ENCODE results near the gene MMS22L. TPM values are rescaled to one million over a fixed set of nuclear protein-coding genes. Genes with fewer than 3 reads are reported as not detected.

The MMS22L gene
- total and polyA plus RNA-seq, 2 of the 4 experiments (the other 2 are of a cell fraction) = 6.1 to 18.6 TPM

GRCh38 chr6:97207383-97207782 lies 75.6 kb downstream of the MMS22L start:
- dilution Hi-C loops (cut with HindIII; ENCODE audit: low sequenced_read_pairs, unreplicated experiment) = no loop called here
- DNase-seq (no peak), ATAC-seq (ENCODE audit: low read depth) (no peak)
- Histone ChIP-seq H3K27ac (ENCODE audit: insufficient read depth, low read length) (no peak overlapping the region), H4K20me1 (ENCODE audit: insufficient read depth, low read length) (no peaks in the 10 kb centered on the region), H3K27me3 (ENCODE audit: control insufficient read depth, insufficient read depth, low read length) (no peaks in the 10 kb centered on the region), H3K18ac (ENCODE audit: low read depth, low read length) (no peak overlapping the region), H3K23ac (ENCODE audit: low read depth, low read length) (no peak overlapping the region), H3K4me1 (ENCODE audit: control insufficient read depth, insufficient read depth, low read length) (no peaks in the 10 kb centered on the region), H3K4me2 (ENCODE audit: low read depth, low read length) (no peak overlapping the region), H2BK15ac (ENCODE audit: low read depth, low read length) (no peak overlapping the region), H3K4ac (ENCODE audit: low read depth, low read length) (no peak overlapping the region), H4K8ac (ENCODE audit: low read depth in 2 of 2, low read length in 2 of 2) (no peak overlapping the region), H2AK5ac (ENCODE audit: low read depth, low read length) (no peak overlapping the region), H2AK9ac (replicated peaks; ENCODE audit: low read depth, low read length, poor library complexity) (no peak overlapping the region), H2BK5ac (ENCODE audit: low read depth, low read length, poor library complexity, severe bottlenecking) (no peak overlapping the region), H3K9me1 (ENCODE audit: insufficient read depth, low read length) (no peaks in the 10 kb centered on the region), H2BK120ac (ENCODE audit: low read depth, low read length) (no peak overlapping the region), H3K9me3 (ENCODE audit: control insufficient read depth, insufficient read depth, low read length) (no peaks in the 10 kb centered on the region), H3K36me3 (ENCODE audit: control insufficient read depth, insufficient read depth, low read length) (no peaks in the 10 kb centered on the region), H3K4me3 (ENCODE audit: insufficient read depth, low read depth, low read length) (no peak overlapping the region), H3K9ac (ENCODE audit: low read depth, low read length) (no peak overlapping the region), H4K91ac (ENCODE audit: insufficient read depth, low read depth, low read length) (no peak overlapping the region), H2BK20ac (ENCODE audit: low read depth, low read length) (no peak overlapping the region), H3K56ac (ENCODE audit: extremely low read depth, insufficient read depth, low read length) (no peak overlapping the region), H2AFZ (replicated peaks; ENCODE audit: low read length, poor library complexity) (no peak overlapping the region), H3K14ac (replicated peaks; ENCODE audit: low read depth, low read length) (no peak overlapping the region), H4K5ac (ENCODE audit: low read depth, low read length) (no peak overlapping the region), H3K79me1 (ENCODE audit: low read depth in 1 of 2, low read length in 2 of 2) (no peaks in the 10 kb centered on the region; a peak in 1 of 4 replicates)
- TF ChIP-seq RFX5 (IDR thresholded peaks at IDR 0.05; ENCODE audit: low read depth, low read length) = no peak
- no TSS peak for BruUV-seq (replicated peaks)
- ChIA-PET POLR2A (ENCODE audit: unreplicated experiment) (no interaction called here), CTCF (no interaction called here)
- in situ Hi-C loops (cut with MboI; ENCODE audit: low sequenced_read_pairs) = no loop called here
- intact Hi-C loops (cut with micrococcal nuclease) = no loop called here
